ENCODE data around the gene DOCK10.

DOCK10 gene

DNA sequence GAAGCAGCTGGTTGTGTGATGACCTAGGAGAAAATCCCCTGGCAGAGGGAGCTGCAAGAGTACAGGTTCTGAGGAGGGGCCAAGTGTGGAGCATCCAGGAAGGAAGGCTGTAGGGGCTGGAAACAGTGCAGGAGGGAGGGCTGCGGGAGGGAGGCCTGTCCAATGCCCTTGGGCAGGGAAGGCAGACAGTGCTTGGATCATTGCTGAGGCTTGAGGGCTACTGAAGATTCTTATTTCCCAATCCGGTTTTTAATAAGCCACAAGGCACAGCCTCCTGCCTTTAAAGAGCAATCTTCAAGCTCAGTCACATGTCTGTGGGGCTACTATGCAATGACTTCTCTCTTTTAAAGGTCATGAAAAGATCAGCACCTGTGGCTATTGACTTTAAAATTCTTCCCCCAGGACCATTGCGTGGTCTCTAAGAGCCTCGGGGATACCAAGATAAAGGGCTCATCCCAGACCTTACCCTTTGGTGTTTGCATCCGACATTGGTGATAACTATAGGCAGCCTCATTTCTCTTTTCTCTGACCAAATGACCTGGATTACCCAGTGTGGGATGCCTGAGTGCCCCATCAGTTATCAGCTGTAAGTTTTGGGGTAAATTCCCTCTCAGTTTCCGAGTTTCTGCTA lies 149.6 kb downstream of the DOCK10 start:
- H3K4me3 ChIP-seq (replicated peaks in 1 of 2; ENCODE audit: low read depth in 2 of 2, low read length in 2 of 2), result no peak overlapping the region
- TF ChIP-seq, protein P1, sequence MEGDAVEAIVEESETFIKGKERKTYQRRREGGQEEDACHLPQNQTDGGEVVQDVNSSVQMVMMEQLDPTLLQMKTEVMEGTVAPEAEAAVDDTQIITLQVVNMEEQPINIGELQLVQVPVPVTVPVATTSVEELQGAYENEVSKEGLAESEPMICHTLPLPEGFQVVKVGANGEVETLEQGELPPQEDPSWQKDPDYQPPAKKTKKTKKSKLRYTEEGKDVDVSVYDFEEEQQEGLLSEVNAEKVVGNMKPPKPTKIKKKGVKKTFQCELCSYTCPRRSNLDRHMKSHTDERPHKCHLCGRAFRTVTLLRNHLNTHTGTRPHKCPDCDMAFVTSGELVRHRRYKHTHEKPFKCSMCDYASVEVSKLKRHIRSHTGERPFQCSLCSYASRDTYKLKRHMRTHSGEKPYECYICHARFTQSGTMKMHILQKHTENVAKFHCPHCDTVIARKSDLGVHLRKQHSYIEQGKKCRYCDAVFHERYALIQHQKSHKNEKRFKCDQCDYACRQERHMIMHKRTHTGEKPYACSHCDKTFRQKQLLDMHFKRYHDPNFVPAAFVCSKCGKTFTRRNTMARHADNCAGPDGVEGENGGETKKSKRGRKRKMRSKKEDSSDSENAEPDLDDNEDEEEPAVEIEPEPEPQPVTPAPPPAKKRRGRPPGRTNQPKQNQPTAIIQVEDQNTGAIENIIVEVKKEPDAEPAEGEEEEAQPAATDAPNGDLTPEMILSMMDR (IDR thresholded peaks at IDR 0.05; ENCODE audit: low read depth, low read length), result no peak
- DNase-seq (ENCODE audit: low read depth in 2 of 2), result no peak

- no peak overlapping the region for H3K4me3 ChIP-seq (replicated peaks in 1 of 2; ENCODE audit: low read depth in 2 of 2, low read length in 2 of 2)
- TF ChIP-seq, protein P1 (IDR thresholded peaks at IDR 0.05; ENCODE audit: low read depth, low read length), result no peak
- DNase-seq (ENCODE audit: low read depth in 2 of 2), result peak in 1 of 2 donors; percentile 14
Measured at GRCh38 chr2:224890372-224890771, 151.9 kb downstream of the DOCK10 start.

GRCh38 chr2:224887141-224887540 lies 155.1 kb downstream of the DOCK10 start:
- peak; percentile 49 to 73 for DNase-seq (ENCODE audit: low read depth in 2 of 2)
- no peak overlapping the region for H3K4me3 ChIP-seq (replicated peaks in 1 of 2; ENCODE audit: low read depth in 2 of 2, low read length in 2 of 2)
- TF ChIP-seq, protein P1 (IDR thresholded peaks at IDR 0.05; ENCODE audit: low read depth, low read length), result peak; percentile 42

DNA sequence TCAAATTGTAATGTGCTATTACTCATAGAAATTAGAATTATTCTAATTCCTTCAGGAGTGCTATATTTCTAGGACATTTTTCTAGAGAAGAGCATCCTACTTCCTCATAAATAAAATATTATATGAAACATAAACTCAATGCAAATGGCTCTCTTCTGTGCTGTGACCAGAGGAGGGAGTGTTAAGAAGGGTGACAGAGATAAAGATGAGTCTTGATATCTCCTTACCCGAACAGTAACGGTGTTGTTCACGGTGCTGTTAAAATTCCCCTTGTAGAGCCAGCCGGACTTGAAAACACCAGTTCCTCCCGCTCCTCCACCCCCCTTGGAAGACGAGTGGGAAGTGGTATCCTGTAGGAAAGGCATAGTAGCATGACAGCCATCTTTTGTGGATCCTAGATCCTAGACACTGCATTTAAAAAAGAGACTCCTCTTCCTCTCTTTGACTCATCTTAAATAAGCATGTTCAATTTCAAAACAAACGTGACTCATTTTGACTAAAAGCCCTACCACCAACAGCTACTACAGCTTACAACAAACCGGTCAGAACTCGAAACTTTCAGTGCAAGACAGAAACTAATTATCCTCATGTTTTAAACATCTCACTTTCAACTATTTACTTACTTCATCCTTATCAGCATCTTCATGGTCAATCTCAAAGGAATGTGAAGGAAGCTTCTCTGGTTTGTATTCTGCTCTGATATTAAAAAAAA lies 156.3 kb downstream of the DOCK10 start:
- H3K4me3 ChIP-seq (replicated peaks in 1 of 2; ENCODE audit: low read depth in 2 of 2, low read length in 2 of 2), result peak overlapping the region in 1 of 2 donors; percentile 4
- DNase-seq (ENCODE audit: low read depth in 2 of 2), result peak; percentile 65 to 89
- TF ChIP-seq, protein P1 (IDR thresholded peaks at IDR 0.05; ENCODE audit: low read depth, low read length), result no peak

DNA sequence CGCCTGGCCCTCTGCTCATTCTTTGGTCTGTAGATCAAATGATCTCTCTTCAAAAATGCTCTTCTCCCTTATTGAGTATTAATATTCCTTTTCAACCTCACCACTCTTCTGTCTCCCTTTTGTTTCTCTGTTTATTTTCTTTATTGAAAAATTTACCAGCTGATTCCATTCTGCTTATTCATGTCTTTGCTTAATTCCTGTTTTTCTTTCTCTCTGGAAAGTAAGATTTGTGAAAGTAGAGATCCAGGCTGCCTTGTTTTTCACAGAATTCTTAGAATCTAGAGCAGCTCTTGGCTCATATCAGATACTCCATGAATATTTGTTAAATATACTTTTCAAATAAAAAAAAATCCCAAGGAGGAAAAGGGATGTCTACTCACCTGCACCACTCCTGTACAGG lies 157.0 kb downstream of the DOCK10 start:
- no peak overlapping the region for H3K4me3 ChIP-seq (replicated peaks in 1 of 2; ENCODE audit: low read depth in 2 of 2, low read length in 2 of 2)
- TF ChIP-seq, protein P1 (IDR thresholded peaks at IDR 0.05; ENCODE audit: low read depth, low read length), result no peak
- DNase-seq (ENCODE audit: low read depth in 2 of 2), result peak in 1 of 2 donors; percentile 31

GRCh38 chr2:224884188-224884587 lies 158.1 kb downstream of the DOCK10 start:
- TF ChIP-seq, protein P1 (IDR thresholded peaks at IDR 0.05; ENCODE audit: low read depth, low read length), result no peak

More at GRCh38 chr2:224884188-224884587, 158.1 kb downstream of the DOCK10 start:
- H3K4me3 ChIP-seq (replicated peaks in 1 of 2; ENCODE audit: low read depth in 2 of 2, low read length in 2 of 2), result no peak overlapping the region
- peak; percentile 63 to 75 for DNase-seq (ENCODE audit: low read depth in 2 of 2)

Data from cardiac fibroblast (primary cell).